CD14-positive monocyte (primary cell): Measurements from ENCODE around the gene LTA4H. TPM values are rescaled to one million over a fixed set of nuclear protein-coding genes. Genes with fewer than 3 reads are reported as not detected.
"Not testable (repeated sequence)": the region's sequence is repeated elsewhere in the genome, so short reads cannot be mapped to it uniquely, and the experiment has no call there.

ENCODE experiments used
- DNase-seq, 3 donors: peaks; one replicate each; pipeline ENCODE4 v3.0.0-alpha.2; 2011 to 2022
- H2AFZ ChIP-seq: 2 replicates; pipeline ENCODE4 v1.6.0; 2012; ENCODE audit warnings: mild to moderate bottlenecking, low read depth, low read length, inconsistent platforms; ENCODE audit not compliant: insufficient read depth, poor library complexity, severe bottlenecking
- H3K27ac ChIP-seq, 2 donors: 1 replicate in 1 of 2; 2 replicates in 1 of 2; pipeline ENCODE4 v1.5.1; 2012 to 2013; ENCODE audit warnings: low read length in 2 of 2, control low read depth in 1 of 2, inconsistent platforms in 1 of 2, low read depth in 1 of 2, mild to moderate bottlenecking in 1 of 2
- H3K27me3 ChIP-seq, 2 donors: one replicate each; pipeline versions ENCODE4 v1.6.0 to v1.6.1; 2011 to 2013; ENCODE audit warnings: low read length in 2 of 2; ENCODE audit not compliant: control insufficient read depth in 2 of 2, insufficient read depth in 2 of 2
- H3K36me3 ChIP-seq, 2 donors: replicated peaks in 1 of 2; 1 replicate in 1 of 2; 2 replicates in 1 of 2; pipeline versions ENCODE4 v1.5.1 to v1.6.1; 2012 to 2013; ENCODE audit warnings: low read length in 2 of 2, control low read depth in 1 of 2, inconsistent platforms in 1 of 2, mild to moderate bottlenecking in 1 of 2; ENCODE audit not compliant: insufficient read depth in 2 of 2, control insufficient read depth in 1 of 2
- H3K4me1 ChIP-seq, 2 donors: 1 replicate in 1 of 2; 2 replicates in 1 of 2; pipeline versions ENCODE4 v1.5.1 to v1.6.1; 2012 to 2013; ENCODE audit warnings: low read length in 2 of 2, control low read depth in 1 of 2, inconsistent platforms in 1 of 2, mild to moderate bottlenecking in 1 of 2, moderate library complexity in 1 of 2; ENCODE audit not compliant: insufficient read depth in 2 of 2, control insufficient read depth in 1 of 2
- H3K4me2 ChIP-seq: replicated peaks from 2 replicates; pipeline ENCODE3; 2012; ENCODE audit warnings: low read length, moderate library complexity, mild to moderate bottlenecking; ENCODE audit not compliant: poor library complexity, severe bottlenecking; ENCODE audit errors: extremely low read depth
- H3K4me3 ChIP-seq, 3 experiments: fragments of 200-600 bp in 1 of 3; sonication (generic) in 1 of 3; replicated peaks in 1 of 3; 1 replicate in 2 of 3; 2 replicates in 1 of 3; pipeline ENCODE4 v1.5.1; 2011 to 2013; ENCODE audit warnings: low read length in 3 of 3, mild to moderate bottlenecking in 3 of 3, control low read depth in 2 of 3, low read depth in 2 of 3, inconsistent platforms in 1 of 3, moderate library complexity in 1 of 3
- H3K79me2 ChIP-seq: 2 replicates; pipeline ENCODE4 v1.6.0; 2012; ENCODE audit warnings: mild to moderate bottlenecking, control low read depth, inconsistent platforms, low read length, moderate library complexity; ENCODE audit not compliant: insufficient read depth
- H3K9ac ChIP-seq: 2 replicates; pipeline ENCODE4 v1.6.0; 2017; ENCODE audit warnings: low read length, mild to moderate bottlenecking; ENCODE audit not compliant: insufficient read depth, poor library complexity, severe bottlenecking
- H3K9me3 ChIP-seq, 2 donors: replicated peaks in 1 of 2; 1 replicate in 1 of 2; 2 replicates in 1 of 2; pipeline versions ENCODE4 v1.5.1 to v1.6.1; 2012 to 2013; ENCODE audit warnings: low read length in 2 of 2, control low read depth in 1 of 2; ENCODE audit not compliant: control insufficient read depth in 1 of 2, insufficient read depth in 1 of 2
- H4K20me1 ChIP-seq: 2 replicates; pipeline ENCODE4 v1.6.0; 2012; ENCODE audit warnings: mild to moderate bottlenecking, low read length, control low read depth, moderate library complexity; ENCODE audit not compliant: insufficient read depth
- H3K27ac Mint-ChIP-seq, 7 donors: one replicate each; pipeline ENCODE4 v1.8.0; 2020; ENCODE audit warnings: mild to moderate bottlenecking in 7 of 7, mixed read lengths in 7 of 7, moderate library complexity in 6 of 7, inconsistent platforms in 2 of 7
- H3K27me3 Mint-ChIP-seq, 3 donors: one replicate each; pipeline ENCODE4 v1.8.0; 2021 to 2022; ENCODE audit warnings: low read depth in 3 of 3, mild to moderate bottlenecking in 3 of 3, mixed read lengths in 3 of 3, moderate library complexity in 3 of 3, inconsistent platforms in 1 of 3
- H3K36me3 Mint-ChIP-seq, 2 donors: one replicate each; pipeline ENCODE4 v1.8.0; 2020; ENCODE audit warnings: mixed read lengths in 2 of 2, inconsistent platforms in 1 of 2, mild to moderate bottlenecking in 1 of 2
- H3K4me1 Mint-ChIP-seq: one replicate; pipeline ENCODE4 v1.8.0; 2020; ENCODE audit warnings: mild to moderate bottlenecking, mixed read lengths
- H3K4me3 Mint-ChIP-seq, 2 donors: one replicate each; pipeline ENCODE4 v1.8.0; 2020; ENCODE audit warnings: mild to moderate bottlenecking in 2 of 2, mixed read lengths in 2 of 2, moderate library complexity in 1 of 2
- H3K9me3 Mint-ChIP-seq, 7 donors: one replicate each; pipeline ENCODE4 v1.8.0; 2020 to 2022; ENCODE audit warnings: mixed read lengths in 7 of 7, mild to moderate bottlenecking in 6 of 7, moderate library complexity in 6 of 7, inconsistent platforms in 2 of 7
- CTCF ChIP-seq: fragments of 200-600 bp; IDR thresholded peaks from one replicate; pipeline ENCODE4 v1.8.0; 2022; ENCODE audit warnings: antibody characterized with exemption, mild to moderate bottlenecking
- WGBS: methylation state at CpG from one replicate; pipeline ENCODE4 v1.1.5; 2013; ENCODE audit warnings: missing lambda C conversion rate; ENCODE audit not compliant: insufficient coverage; 5-methylcytosine and 5-hydroxymethylcytosine counted together
- intact Hi-C, 2 donors: fragments of 100-400 bp; cut with micrococcal nuclease; formaldehyde crosslinking; loops; one replicate each; pipeline versions ENCODE4 v1.15.0 to v1.15.1; 2023
- polyA plus RNA-seq, 3 donors: library from polyadenylated mRNA; depleted of rRNA in 1 of 3; unstranded in 2 of 3; stranded (reverse) in 1 of 3; fragments of 300-500 nt in 2 of 3; fragments of >200 nt in 1 of 3; fragmentation: Illumina TruSeq in 2 of 3; gene quantifications; 1 replicate in 2 of 3; 2 replicates in 1 of 3; pipeline ENCODE4 v1.2.3, GENCODE V29; 2012 to 2021

LTA4H gene
- polyA plus RNA-seq, 3 donors: 278 to 963 (median 647) TPM

GRCh38 chr12:95970905-95971304 is 64.5 kb downstream of the LTA4H start:
- H3K27me3 Mint-ChIP-seq: no peaks in the 10 kb centered on the region
- peaks cover 0 to 11% (median 6%) of the 10 kb centered on the region in 7 donors for H3K9me3 Mint-ChIP-seq
- Histone ChIP-seq H3K9me3 (no peaks in the 10 kb centered on the region), H2AFZ (no peak overlapping the region), H3K4me3 (no peak overlapping the region), H3K4me2 (no peak overlapping the region), H3K27ac (no peak overlapping the region), H4K20me1 (no peaks in the 10 kb centered on the region), H3K36me3 (peaks cover 33 to 39% of the 10 kb centered on the region in 2 donors), H3K27me3 (no peaks in the 10 kb centered on the region), H3K9ac (no peak overlapping the region), H3K4me1 (no peaks in the 10 kb centered on the region), H3K79me2 (no peaks in the 10 kb centered on the region)
- TF ChIP-seq CTCF: no peak
- DNase-seq: no peak
- intact Hi-C loops: no loop called here
- H3K4me1 Mint-ChIP-seq: peaks cover 2% of the 10 kb centered on the region
- H3K4me3 Mint-ChIP-seq: no peak overlapping the region
- WGBS: 84% methylated on average over 5 of the region's 7 CpGs
- H3K36me3 Mint-ChIP-seq: peaks cover 42 to 48% of the 10 kb centered on the region in 2 donors
- no peak overlapping the region for H3K27ac Mint-ChIP-seq

- peaks cover 24 to 32% of the 10 kb centered on the region in 2 donors for H3K36me3 Mint-ChIP-seq
Measured at GRCh38 chr12:95969116-95969515, 66.3 kb downstream of the LTA4H start.

More at GRCh38 chr12:95969116-95969515, 66.3 kb downstream of the LTA4H start:
- WGBS: over 99% methylated on average over 11 of the region's 28 CpGs
- H2AFZ ChIP-seq, H3K27ac ChIP-seq, H3K4me3 Mint-ChIP-seq, DNase-seq, H3K4me2 ChIP-seq, H3K27me3 ChIP-seq, H3K79me2 ChIP-seq, H4K20me1 ChIP-seq, H3K4me3 ChIP-seq, H3K9ac ChIP-seq, H3K9me3 ChIP-seq, intact Hi-C loops, H3K27ac Mint-ChIP-seq, H3K27me3 Mint-ChIP-seq, H3K4me1 ChIP-seq: not testable (repeated sequence)
- peaks cover 12% of the 10 kb centered on the region for H3K4me1 Mint-ChIP-seq
- peaks cover 0 to 11% (median 6%) of the 10 kb centered on the region in 7 donors for H3K9me3 Mint-ChIP-seq
- peaks cover 20 to 21% of the 10 kb centered on the region in 2 donors for H3K36me3 ChIP-seq
